Lower leg skin (tissue), 3 donors: ENCODE measurements around the gene PPARA.

Source experiments
- POLR2A ChIP-seq, 2 donors: fragments of 450-650 bp; IDR thresholded peaks; one replicate each; pipeline ENCODE4 v1.6.1; 2016 to 2017; ENCODE audit warnings: antibody characterized with exemption in 2 of 2, mild to moderate bottlenecking in 1 of 2, moderate library complexity in 1 of 2
- TF ChIP-seq, protein P1 (sequence below), 3 donors: fragments of 450-650 bp; IDR thresholded peaks; one replicate each; pipeline ENCODE4 v1.5.1; 2016; ENCODE audit warnings: antibody characterized with exemption in 3 of 3, mild to moderate bottlenecking in 3 of 3, moderate library complexity in 2 of 3

DNA sequence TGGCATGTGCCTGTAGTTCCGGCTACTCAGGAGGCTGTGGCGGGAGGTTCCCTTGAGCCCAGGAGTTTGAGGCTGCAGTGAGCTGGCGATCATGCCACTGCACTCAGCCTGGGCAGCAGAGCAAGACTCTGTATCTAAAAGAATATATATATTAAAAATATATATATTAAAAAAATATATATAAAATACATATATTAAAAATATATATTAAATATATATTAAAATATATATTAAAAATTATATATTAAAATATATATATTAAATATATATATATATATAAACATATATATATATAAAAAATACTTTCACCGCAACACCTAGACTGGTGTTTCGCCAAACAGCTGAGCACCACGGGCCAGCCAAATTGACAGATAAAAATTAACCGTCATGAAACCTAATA, 126.2 kb downstream of the PPARA start:
- TF ChIP-seq, protein P1, sequence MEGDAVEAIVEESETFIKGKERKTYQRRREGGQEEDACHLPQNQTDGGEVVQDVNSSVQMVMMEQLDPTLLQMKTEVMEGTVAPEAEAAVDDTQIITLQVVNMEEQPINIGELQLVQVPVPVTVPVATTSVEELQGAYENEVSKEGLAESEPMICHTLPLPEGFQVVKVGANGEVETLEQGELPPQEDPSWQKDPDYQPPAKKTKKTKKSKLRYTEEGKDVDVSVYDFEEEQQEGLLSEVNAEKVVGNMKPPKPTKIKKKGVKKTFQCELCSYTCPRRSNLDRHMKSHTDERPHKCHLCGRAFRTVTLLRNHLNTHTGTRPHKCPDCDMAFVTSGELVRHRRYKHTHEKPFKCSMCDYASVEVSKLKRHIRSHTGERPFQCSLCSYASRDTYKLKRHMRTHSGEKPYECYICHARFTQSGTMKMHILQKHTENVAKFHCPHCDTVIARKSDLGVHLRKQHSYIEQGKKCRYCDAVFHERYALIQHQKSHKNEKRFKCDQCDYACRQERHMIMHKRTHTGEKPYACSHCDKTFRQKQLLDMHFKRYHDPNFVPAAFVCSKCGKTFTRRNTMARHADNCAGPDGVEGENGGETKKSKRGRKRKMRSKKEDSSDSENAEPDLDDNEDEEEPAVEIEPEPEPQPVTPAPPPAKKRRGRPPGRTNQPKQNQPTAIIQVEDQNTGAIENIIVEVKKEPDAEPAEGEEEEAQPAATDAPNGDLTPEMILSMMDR (IDR thresholded peaks at IDR 0.05), result no peak
- no peak for TF ChIP-seq POLR2A (IDR thresholded peaks at IDR 0.05)
